Measurements from ENCODE around the gene NFATC2IP.
"Not testable (repeated sequence)": the region's sequence is repeated elsewhere in the genome, so short reads cannot be mapped to it uniquely, and the experiment has no call there.

The NFATC2IP gene

DNA sequence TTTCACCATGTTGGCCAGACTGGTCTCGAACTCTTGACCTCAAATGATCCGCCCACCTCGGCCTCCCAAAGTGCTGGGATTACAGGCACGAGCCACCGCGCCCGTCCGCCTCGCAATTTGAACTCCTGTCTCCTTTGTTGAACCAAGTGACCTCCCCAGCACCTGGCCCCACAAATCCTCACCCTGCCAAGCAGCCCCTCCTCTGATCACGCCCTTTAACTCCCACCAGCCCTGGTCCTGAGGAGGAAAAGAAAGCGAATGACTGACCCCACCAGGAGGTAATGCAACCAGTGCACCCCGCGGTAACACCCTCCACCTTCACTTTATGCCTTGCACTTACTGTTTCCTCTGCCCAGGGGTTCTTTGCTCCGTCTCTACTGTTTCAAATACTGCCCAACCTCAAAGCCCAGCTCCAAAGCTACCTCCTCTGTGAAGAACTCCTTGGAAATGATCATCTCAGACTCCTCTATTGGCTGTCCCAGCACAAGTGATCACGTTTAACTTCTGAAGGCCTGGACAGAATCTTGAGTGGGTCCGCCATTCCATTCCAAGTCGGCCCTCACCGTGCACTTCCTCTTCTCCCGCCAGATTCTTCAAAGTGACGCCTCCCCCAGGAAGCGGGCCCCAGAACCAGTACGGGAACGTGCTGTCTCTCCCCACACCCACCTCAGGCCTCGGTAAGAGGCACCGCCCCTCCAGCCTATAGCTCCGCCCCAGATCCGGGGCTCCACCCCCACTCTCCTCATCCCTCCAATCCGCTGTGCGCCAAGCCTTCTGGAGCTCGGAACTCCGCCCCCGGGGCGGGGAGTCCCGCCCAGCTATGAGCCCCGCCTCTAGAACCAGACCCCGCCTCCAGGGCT is 14.6 kb upstream of the NFATC2IP start:
- TF ChIP-seq ZFX (IDR thresholded peaks at IDR 0.05) = no peak
- TF ChIP-seq, protein P1, sequence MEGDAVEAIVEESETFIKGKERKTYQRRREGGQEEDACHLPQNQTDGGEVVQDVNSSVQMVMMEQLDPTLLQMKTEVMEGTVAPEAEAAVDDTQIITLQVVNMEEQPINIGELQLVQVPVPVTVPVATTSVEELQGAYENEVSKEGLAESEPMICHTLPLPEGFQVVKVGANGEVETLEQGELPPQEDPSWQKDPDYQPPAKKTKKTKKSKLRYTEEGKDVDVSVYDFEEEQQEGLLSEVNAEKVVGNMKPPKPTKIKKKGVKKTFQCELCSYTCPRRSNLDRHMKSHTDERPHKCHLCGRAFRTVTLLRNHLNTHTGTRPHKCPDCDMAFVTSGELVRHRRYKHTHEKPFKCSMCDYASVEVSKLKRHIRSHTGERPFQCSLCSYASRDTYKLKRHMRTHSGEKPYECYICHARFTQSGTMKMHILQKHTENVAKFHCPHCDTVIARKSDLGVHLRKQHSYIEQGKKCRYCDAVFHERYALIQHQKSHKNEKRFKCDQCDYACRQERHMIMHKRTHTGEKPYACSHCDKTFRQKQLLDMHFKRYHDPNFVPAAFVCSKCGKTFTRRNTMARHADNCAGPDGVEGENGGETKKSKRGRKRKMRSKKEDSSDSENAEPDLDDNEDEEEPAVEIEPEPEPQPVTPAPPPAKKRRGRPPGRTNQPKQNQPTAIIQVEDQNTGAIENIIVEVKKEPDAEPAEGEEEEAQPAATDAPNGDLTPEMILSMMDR (conservative IDR thresholded peaks at IDR 0.05) = no peak
- H3K27ac ChIP-seq = no peak overlapping the region

DNA sequence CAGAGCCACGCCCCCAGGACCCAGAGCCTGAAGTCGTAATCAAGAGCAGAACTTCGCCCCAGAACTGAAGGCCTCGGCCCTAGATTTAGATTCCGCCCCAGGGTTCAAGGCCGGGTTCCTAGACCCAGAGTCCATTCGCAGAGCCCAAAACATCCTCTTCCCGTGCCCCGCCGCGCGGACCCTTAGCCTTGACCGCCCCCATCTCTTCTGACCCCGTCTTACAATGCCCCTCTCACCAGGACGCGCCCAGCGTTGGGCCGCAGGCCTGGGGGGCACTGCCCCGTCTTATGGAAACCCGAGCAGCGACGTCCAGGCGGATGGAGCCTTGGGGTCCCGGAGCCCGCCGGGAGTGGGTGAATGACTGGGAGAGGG is 14.0 kb upstream of the NFATC2IP start:
- no peak overlapping the region for H3K27ac ChIP-seq
- TF ChIP-seq, protein P1 (conservative IDR thresholded peaks at IDR 0.05) = no peak
- TF ChIP-seq ZFX (IDR thresholded peaks at IDR 0.05) = no peak

DNA sequence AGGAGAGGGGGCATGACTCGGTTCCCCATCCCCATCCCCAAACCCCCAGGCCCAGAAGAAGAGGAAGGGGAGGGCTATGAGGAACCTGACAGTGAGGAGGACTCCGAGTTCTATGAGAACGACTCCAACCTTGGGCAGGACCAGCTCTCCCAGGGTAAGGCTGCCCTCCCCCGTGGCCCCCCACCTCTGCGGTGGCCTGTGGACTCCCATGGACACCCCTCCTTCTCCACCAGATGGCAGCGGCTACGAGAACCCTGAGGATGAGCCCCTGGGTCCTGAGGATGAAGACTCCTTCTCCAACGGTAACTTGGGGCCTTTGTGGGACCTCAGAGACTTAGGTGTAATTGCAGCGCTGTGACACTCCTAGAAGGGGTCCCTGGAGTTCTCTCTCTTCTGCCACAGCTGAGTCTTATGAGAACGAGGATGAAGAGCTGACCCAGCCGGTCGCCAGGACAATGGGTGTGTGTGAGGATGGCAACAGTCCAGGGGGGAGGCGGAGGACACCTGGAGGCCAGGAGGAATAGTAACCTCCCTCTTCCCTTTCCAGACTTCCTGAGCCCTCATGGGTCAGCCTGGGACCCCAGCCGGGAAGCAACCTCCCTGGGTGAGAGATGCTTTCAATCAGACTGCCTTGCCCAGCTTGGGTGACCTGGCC is 13.4 kb upstream of the NFATC2IP start:
- H3K27ac ChIP-seq = no peak overlapping the region
- TF ChIP-seq, protein P1 (conservative IDR thresholded peaks at IDR 0.05) = no peak
- TF ChIP-seq ZFX (IDR thresholded peaks at IDR 0.05) = no peak

DNA sequence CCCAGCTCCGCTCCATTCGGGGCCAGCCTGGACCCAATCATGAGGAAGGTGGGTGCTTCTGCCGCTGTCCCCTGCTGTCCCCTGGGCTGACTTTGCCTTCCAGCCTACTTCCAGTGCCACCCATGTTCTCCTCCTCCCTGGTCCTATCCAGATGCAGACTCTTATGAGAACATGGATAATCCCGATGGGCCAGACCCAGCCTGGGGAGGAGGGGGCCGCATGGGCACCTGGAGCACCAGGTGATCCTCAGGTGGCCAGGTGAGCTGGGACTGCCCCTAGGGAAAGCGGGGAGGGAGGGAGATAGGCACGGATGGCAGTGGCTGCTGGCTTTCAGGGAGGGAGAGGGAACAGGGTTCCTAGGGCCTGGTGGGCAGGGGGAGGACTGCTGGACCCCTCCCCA is 12.0 kb upstream of the NFATC2IP start:
- H3K27ac ChIP-seq = no peak overlapping the region
- TF ChIP-seq, protein P1 (conservative IDR thresholded peaks at IDR 0.05) = no peak
- no peak for TF ChIP-seq ZFX (IDR thresholded peaks at IDR 0.05)

DNA sequence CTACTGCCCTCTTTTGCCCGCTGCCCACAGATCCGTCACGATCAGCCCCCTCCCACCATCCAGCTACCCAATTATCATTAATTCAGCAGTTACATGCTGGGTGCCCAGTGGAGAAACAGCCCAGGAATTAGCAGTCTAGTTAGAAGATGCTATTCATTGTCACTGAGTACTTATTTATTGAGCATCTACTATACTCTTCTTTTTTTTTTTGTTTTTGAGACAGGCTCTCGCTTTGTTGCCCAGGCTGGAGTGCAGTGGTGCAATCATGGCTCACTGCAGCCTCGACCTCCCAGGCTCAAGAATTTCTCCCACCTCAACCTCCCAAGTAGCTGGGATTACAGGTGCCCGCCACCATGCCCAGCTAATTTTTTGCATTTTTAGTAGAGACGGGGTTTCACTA is 10.9 kb upstream of the NFATC2IP start:
- not testable (repeated sequence) for H3K27ac ChIP-seq

DNA sequence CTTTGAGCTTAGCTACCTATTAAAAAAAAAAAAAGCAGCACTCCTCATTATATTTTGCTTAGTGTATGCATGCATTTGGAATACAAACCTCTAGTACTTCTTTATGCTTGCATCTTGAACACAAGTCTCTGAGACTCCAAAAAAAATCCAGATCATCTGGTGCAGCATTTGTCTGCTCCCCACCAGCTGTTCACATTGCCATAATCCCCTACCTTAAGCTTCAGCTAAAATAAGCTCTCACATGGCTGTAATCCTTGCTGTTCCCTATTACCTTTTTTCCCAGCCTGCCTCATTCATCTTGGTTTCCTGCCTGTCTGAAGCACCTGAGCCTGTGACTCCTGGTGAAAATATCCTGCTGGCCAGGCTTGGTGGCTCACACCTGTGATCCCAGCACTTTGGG is 7.5 kb upstream of the NFATC2IP start:
- H3K27ac ChIP-seq = no peak overlapping the region
- TF ChIP-seq, protein P1 (conservative IDR thresholded peaks at IDR 0.05) = no peak
- no peak for TF ChIP-seq ZFX (IDR thresholded peaks at IDR 0.05)

DNA sequence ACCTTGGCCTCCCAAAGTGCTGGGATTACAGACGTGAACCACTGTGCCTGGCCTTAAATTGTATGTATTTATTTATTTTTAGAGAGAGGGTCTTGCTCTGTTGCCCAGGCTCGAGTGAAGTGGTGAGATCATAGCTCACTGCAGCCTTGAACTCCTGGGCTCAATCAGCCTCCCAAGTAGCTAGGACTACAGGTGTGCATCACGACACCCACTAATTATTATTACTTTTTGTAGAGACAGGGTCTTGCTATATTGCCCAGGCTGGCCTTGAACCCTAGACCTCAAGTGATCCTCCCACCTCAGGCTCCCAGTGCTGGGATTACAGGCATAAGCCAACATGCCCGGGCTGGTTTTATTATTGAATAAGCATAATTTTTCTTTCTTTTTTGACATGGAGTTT is 4.1 kb upstream of the NFATC2IP start:
- H3K27ac ChIP-seq = no peak overlapping the region
- TF ChIP-seq, protein P1 (conservative IDR thresholded peaks at IDR 0.05) = no peak

Measured in C4-2B (cell line).